Trophoblast cell (in vitro differentiated cells and primary cell): Measurements from ENCODE around the gene ARHGAP5.

Source experiments
- DNase-seq, 2 donors: peaks; one replicate each; pipeline ENCODE4 v3.0.0-alpha.2; 2016
- H2AFZ ChIP-seq: 2 replicates; pipeline ENCODE4 v1.6.1; 2013; ENCODE audit warnings: low read length, moderate library complexity, mild to moderate bottlenecking; ENCODE audit not compliant: insufficient read depth, poor library complexity
- H2AK5ac ChIP-seq: 2 replicates; pipeline ENCODE4 v1.6.1; 2013; ENCODE audit warnings: mild to moderate bottlenecking, low read length
- H2BK120ac ChIP-seq: 2 replicates; pipeline ENCODE4 v1.6.1; 2013; ENCODE audit warnings: low read length, mild to moderate bottlenecking, moderate library complexity; ENCODE audit not compliant: insufficient read depth, poor library complexity
- H2BK12ac ChIP-seq: 2 replicates; pipeline ENCODE4 v1.6.1; 2013; ENCODE audit warnings: mild to moderate bottlenecking, low read length, moderate library complexity
- H2BK5ac ChIP-seq: 2 replicates; pipeline ENCODE4 v1.6.1; 2013; ENCODE audit warnings: low read length, low read depth, moderate library complexity, mild to moderate bottlenecking; ENCODE audit not compliant: poor library complexity
- H3K14ac ChIP-seq: 2 replicates; pipeline ENCODE4 v1.6.1; 2013; ENCODE audit warnings: mild to moderate bottlenecking, low read length
- H3K18ac ChIP-seq: 2 replicates; pipeline ENCODE4 v1.6.1; 2013; ENCODE audit warnings: mild to moderate bottlenecking, low read length
- H3K23ac ChIP-seq: 2 replicates; pipeline ENCODE4 v1.6.1; 2013; ENCODE audit warnings: low read length
- H3K27ac ChIP-seq: 2 replicates; pipeline ENCODE4 v1.5.1; 2013; ENCODE audit warnings: low read depth, mild to moderate bottlenecking, inconsistent platforms, low read length, moderate library complexity
- H3K27me3 ChIP-seq: 2 replicates; pipeline ENCODE4 v1.6.1; 2013; ENCODE audit warnings: inconsistent platforms, mild to moderate bottlenecking, low read length, moderate library complexity; ENCODE audit not compliant: insufficient read depth
- H3K36me3 ChIP-seq, 2 experiments: 1 replicate in 1 of 2; 2 replicates in 1 of 2; pipeline ENCODE4 v1.6.1; 2013; ENCODE audit warnings: low read length in 2 of 2, mild to moderate bottlenecking in 2 of 2, moderate library complexity in 1 of 2; ENCODE audit not compliant: insufficient read depth in 2 of 2, control insufficient read depth in 1 of 2
- H3K4ac ChIP-seq: 2 replicates; pipeline ENCODE4 v1.6.1; 2013; ENCODE audit warnings: low read depth, mild to moderate bottlenecking, low read length, moderate library complexity
- H3K4me1 ChIP-seq, 2 experiments: 1 replicate in 1 of 2; 2 replicates in 1 of 2; pipeline ENCODE4 v1.6.1; 2013; ENCODE audit warnings: low read length in 2 of 2, mild to moderate bottlenecking in 2 of 2, moderate library complexity in 1 of 2; ENCODE audit not compliant: insufficient read depth in 2 of 2, control insufficient read depth in 1 of 2
- H3K4me2 ChIP-seq: 2 replicates; pipeline ENCODE4 v1.6.1; 2013; ENCODE audit warnings: inconsistent platforms, mild to moderate bottlenecking, low read length, moderate library complexity
- H3K4me3 ChIP-seq: 2 replicates; pipeline ENCODE4 v1.5.1; 2013; ENCODE audit warnings: mild to moderate bottlenecking, low read depth, low read length, inconsistent platforms
- H3K79me1 ChIP-seq: one replicate; pipeline ENCODE4 v1.6.1; 2013; ENCODE audit warnings: low read length
- H3K79me2 ChIP-seq: 2 replicates; pipeline ENCODE4 v1.6.1; 2013; ENCODE audit warnings: low read length, mild to moderate bottlenecking; ENCODE audit not compliant: control insufficient read depth, insufficient read depth, poor library complexity
- H3K9ac ChIP-seq: 2 replicates; pipeline ENCODE4 v1.6.1; 2013; ENCODE audit warnings: mild to moderate bottlenecking, low read length
- H3K9me3 ChIP-seq: 2 replicates; pipeline ENCODE4 v1.6.1; 2013; ENCODE audit warnings: low read depth, mild to moderate bottlenecking, control low read depth, inconsistent platforms, low read length; ENCODE audit not compliant: insufficient read depth
- H4K12ac ChIP-seq: 2 replicates; pipeline ENCODE4 v1.6.1; 2013; ENCODE audit warnings: low read depth, mild to moderate bottlenecking, low read length, moderate library complexity
- H4K8ac ChIP-seq: 2 replicates; pipeline ENCODE4 v1.6.1; 2013; ENCODE audit warnings: low read depth, mild to moderate bottlenecking, low read length, moderate library complexity
- H4K91ac ChIP-seq: one replicate; pipeline ENCODE4 v1.6.1; 2013; ENCODE audit warnings: low read depth, mild to moderate bottlenecking, low read length, moderate library complexity
- WGBS: extraction: QIAGEN DNeasy Blood & Tissue Kit; methylation state at CpG from one replicate; pipeline ENCODE4 v1.1.7; 2013; ENCODE audit warnings: missing lambda C conversion rate; ENCODE audit not compliant: insufficient read length, insufficient coverage; ENCODE audit errors: extremely low coverage; 5-methylcytosine and 5-hydroxymethylcytosine counted together

Gene ARHGAP5

GRCh38 chr14:32059702-32060101 is 17.4 kb upstream of the ARHGAP5 start:
- H3K14ac ChIP-seq, result no peak overlapping the region
- no CpG with 5 or more reads among the region's 2 CpGs for WGBS
- no peaks in the 10 kb centered on the region for H3K36me3 ChIP-seq
- H3K79me2 ChIP-seq, result no peaks in the 10 kb centered on the region
- H2AK5ac ChIP-seq, result no peak overlapping the region
- H3K23ac ChIP-seq, result no peak overlapping the region
- H3K4me3 ChIP-seq, result no peak overlapping the region
- no peak for DNase-seq
- no peak overlapping the region for H2BK120ac ChIP-seq
- H3K4ac ChIP-seq, result no peak overlapping the region
- no peak overlapping the region for H3K4me2 ChIP-seq
- H4K91ac ChIP-seq, result no peak overlapping the region
- H3K18ac ChIP-seq, result no peak overlapping the region
- no peaks in the 10 kb centered on the region for H3K79me1 ChIP-seq
- H3K4me1 ChIP-seq, result no peaks in the 10 kb centered on the region
- H3K27me3 ChIP-seq, result no peaks in the 10 kb centered on the region
- no peak overlapping the region for H3K9ac ChIP-seq
- H2AFZ ChIP-seq, result no peak overlapping the region
- no peak overlapping the region for H4K12ac ChIP-seq
- H3K9me3 ChIP-seq, result no peaks in the 10 kb centered on the region
- H2BK5ac ChIP-seq, result no peak overlapping the region
- H4K8ac ChIP-seq, result no peak overlapping the region
- no peak overlapping the region for H2BK12ac ChIP-seq
- no peak overlapping the region for H3K27ac ChIP-seq

- no peak overlapping the region for H3K4ac ChIP-seq
- no peaks in the 10 kb centered on the region for H3K79me2 ChIP-seq
- H4K8ac ChIP-seq, result no peak overlapping the region
- H3K36me3 ChIP-seq, result no peaks in the 10 kb centered on the region
- no peak overlapping the region for H2BK120ac ChIP-seq
- H2AFZ ChIP-seq, result no peak overlapping the region
- H3K9me3 ChIP-seq, result no peaks in the 10 kb centered on the region
- H3K23ac ChIP-seq, result no peak overlapping the region
- H4K12ac ChIP-seq, result no peak overlapping the region
- no peak overlapping the region for H4K91ac ChIP-seq
- no peak overlapping the region for H2BK12ac ChIP-seq
- no peaks in the 10 kb centered on the region for H3K79me1 ChIP-seq
- H3K18ac ChIP-seq, result no peak overlapping the region
- H3K27ac ChIP-seq, result no peak overlapping the region
- no peak for DNase-seq
- H3K14ac ChIP-seq, result no peak overlapping the region
- no peak overlapping the region for H3K9ac ChIP-seq
- WGBS, result no CpG with 5 or more reads among the region's 4 CpGs
- no peak overlapping the region for H2AK5ac ChIP-seq
- H2BK5ac ChIP-seq, result no peak overlapping the region
- no peak overlapping the region for H3K4me3 ChIP-seq
- no peak overlapping the region for H3K4me2 ChIP-seq
- no peaks in the 10 kb centered on the region for H3K27me3 ChIP-seq
- H3K4me1 ChIP-seq, result no peaks in the 10 kb centered on the region
Measured at GRCh38 chr14:32064931-32065330, 12.2 kb upstream of the ARHGAP5 start.

GRCh38 chr14:32068708-32069107 is 8.4 kb upstream of the ARHGAP5 start:
- H4K91ac ChIP-seq, result no peak overlapping the region
- H3K9me3 ChIP-seq, result no peaks in the 10 kb centered on the region
- no peaks in the 10 kb centered on the region for H3K79me1 ChIP-seq
- no peak overlapping the region for H4K8ac ChIP-seq
- no CpG with 5 or more reads among the region's 2 CpGs for WGBS
- no peaks in the 10 kb centered on the region for H3K36me3 ChIP-seq
- no peak overlapping the region for H2BK12ac ChIP-seq
- H3K27me3 ChIP-seq, result no peaks in the 10 kb centered on the region
- no peak overlapping the region for H3K4ac ChIP-seq
- no peak overlapping the region for H2BK120ac ChIP-seq
- no peaks in the 10 kb centered on the region for H3K4me1 ChIP-seq
- H3K9ac ChIP-seq, result no peak overlapping the region
- DNase-seq, result no peak
- H3K14ac ChIP-seq, result no peak overlapping the region
- no peak overlapping the region for H3K4me2 ChIP-seq
- H3K4me3 ChIP-seq, result no peak overlapping the region
- no peak overlapping the region for H2AFZ ChIP-seq
- no peak overlapping the region for H2BK5ac ChIP-seq
- H4K12ac ChIP-seq, result no peak overlapping the region
- H3K18ac ChIP-seq, result no peak overlapping the region
- H3K79me2 ChIP-seq, result no peaks in the 10 kb centered on the region
- H3K27ac ChIP-seq, result no peak overlapping the region
- no peak overlapping the region for H3K23ac ChIP-seq
- H2AK5ac ChIP-seq, result no peak overlapping the region

- Histone ChIP-seq H4K12ac (no peak overlapping the region), H3K79me1 (no peaks in the 10 kb centered on the region), H4K91ac (no peak overlapping the region), H3K4me2 (no peak overlapping the region), H2BK5ac (no peak overlapping the region), H3K9me3 (no peaks in the 10 kb centered on the region), H3K18ac (no peak overlapping the region), H4K8ac (no peak overlapping the region), H3K79me2 (no peaks in the 10 kb centered on the region), H2BK12ac (no peak overlapping the region), H3K27me3 (no peaks in the 10 kb centered on the region), H3K36me3 (no peaks in the 10 kb centered on the region), H3K27ac (no peak overlapping the region), H3K4ac (no peak overlapping the region), H3K14ac (no peak overlapping the region), H3K4me1 (no peaks in the 10 kb centered on the region), H2AFZ (no peak overlapping the region), H3K9ac (no peak overlapping the region), H3K23ac (no peak overlapping the region), H2AK5ac (no peak overlapping the region), H2BK120ac (no peak overlapping the region), H3K4me3 (no peak overlapping the region)
- no peak for DNase-seq
- no CpG with 5 or more reads among the region's 3 CpGs for WGBS
Measured at GRCh38 chr14:32070282-32070681, 6.8 kb upstream of the ARHGAP5 start.
